Lower leg skin (tissue), 3 donors: ENCODE measurements around the gene PAK2.

Source experiments
- POLR2A ChIP-seq, 2 donors: fragments of 450-650 bp; IDR thresholded peaks; one replicate each; pipeline ENCODE4 v1.6.1; 2016 to 2017; ENCODE audit warnings: antibody characterized with exemption in 2 of 2, mild to moderate bottlenecking in 1 of 2, moderate library complexity in 1 of 2
- TF ChIP-seq, protein P1 (sequence below), 3 donors: fragments of 450-650 bp; IDR thresholded peaks; one replicate each; pipeline ENCODE4 v1.5.1; 2016; ENCODE audit warnings: antibody characterized with exemption in 3 of 3, mild to moderate bottlenecking in 3 of 3, moderate library complexity in 2 of 3

DNA sequence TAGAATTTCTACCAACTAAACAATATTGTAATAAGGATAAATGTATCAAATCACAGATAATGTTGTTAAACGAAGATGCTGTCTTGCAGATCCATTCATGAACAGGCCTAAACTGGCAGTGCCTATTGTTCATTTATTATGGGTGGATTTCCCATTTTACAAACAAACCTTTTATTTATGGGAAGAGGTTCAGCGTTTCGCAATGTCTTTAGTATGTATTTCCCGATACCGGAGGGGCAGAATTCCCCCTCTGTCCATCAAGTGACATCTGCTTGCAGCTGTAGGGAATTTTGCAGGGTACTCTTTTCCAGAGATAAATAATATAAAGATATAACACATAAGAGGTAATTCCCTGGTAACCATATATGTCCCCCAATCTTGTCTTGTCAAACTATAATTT, 33.3 kb upstream of the PAK2 start:
- TF ChIP-seq, protein P1, sequence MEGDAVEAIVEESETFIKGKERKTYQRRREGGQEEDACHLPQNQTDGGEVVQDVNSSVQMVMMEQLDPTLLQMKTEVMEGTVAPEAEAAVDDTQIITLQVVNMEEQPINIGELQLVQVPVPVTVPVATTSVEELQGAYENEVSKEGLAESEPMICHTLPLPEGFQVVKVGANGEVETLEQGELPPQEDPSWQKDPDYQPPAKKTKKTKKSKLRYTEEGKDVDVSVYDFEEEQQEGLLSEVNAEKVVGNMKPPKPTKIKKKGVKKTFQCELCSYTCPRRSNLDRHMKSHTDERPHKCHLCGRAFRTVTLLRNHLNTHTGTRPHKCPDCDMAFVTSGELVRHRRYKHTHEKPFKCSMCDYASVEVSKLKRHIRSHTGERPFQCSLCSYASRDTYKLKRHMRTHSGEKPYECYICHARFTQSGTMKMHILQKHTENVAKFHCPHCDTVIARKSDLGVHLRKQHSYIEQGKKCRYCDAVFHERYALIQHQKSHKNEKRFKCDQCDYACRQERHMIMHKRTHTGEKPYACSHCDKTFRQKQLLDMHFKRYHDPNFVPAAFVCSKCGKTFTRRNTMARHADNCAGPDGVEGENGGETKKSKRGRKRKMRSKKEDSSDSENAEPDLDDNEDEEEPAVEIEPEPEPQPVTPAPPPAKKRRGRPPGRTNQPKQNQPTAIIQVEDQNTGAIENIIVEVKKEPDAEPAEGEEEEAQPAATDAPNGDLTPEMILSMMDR (IDR thresholded peaks at IDR 0.05), result no peak
- no peak for TF ChIP-seq POLR2A (IDR thresholded peaks at IDR 0.05)
